ENCODE data around the gene GOLGA6L6. TPM values are rescaled to one million over a fixed set of nuclear protein-coding genes. Genes with fewer than 3 reads are reported as not detected.
A peak's percentile ranks its signal among the peaks of the same experiment; 100 is the strongest.
"Not testable (repeated sequence)": the region's sequence is repeated elsewhere in the genome, so short reads cannot be mapped to it uniquely, and the experiment has no call there.

Gene GOLGA6L6
- total RNA-seq (2014; rRNA removed; shearing (Covaris generic)): not detected in 2 replicates

- H3K27ac ChIP-seq; H3K27me3 ChIP-seq (replicated peaks); H3K4me3 ChIP-seq; DNase-seq (ENCODE audit: low read depth in 1 of 2, low spot score in 2 of 2); H3K4me1 ChIP-seq (replicated peaks); H3K36me3 ChIP-seq; H3K9me3 ChIP-seq (replicated peaks): not testable (repeated sequence)
Observed at GRCh38 chr15:20541700-20542099, at the start of gene GOLGA6L6. TSS of gene GOLGA6L6 (minus strand) at chr15:20541800. CDS start at chr15:20541709, 91 bp downstream.

GRCh38 chr15:20590069-20590468 is 48.5 kb upstream of the GOLGA6L6 start:
- H3K4me3 ChIP-seq; H3K27me3 ChIP-seq (replicated peaks); DNase-seq (ENCODE audit: low read depth in 1 of 2, low spot score in 2 of 2); H3K27ac ChIP-seq; H3K36me3 ChIP-seq; H3K4me1 ChIP-seq (replicated peaks); H3K9me3 ChIP-seq (replicated peaks): not testable (repeated sequence)

GRCh38 chr15:20586821-20587220 is 45.2 kb upstream of the GOLGA6L6 start:
- not testable (repeated sequence) for DNase-seq (ENCODE audit: low read depth in 1 of 2, low spot score in 2 of 2); H3K27ac ChIP-seq; H3K36me3 ChIP-seq; H3K9me3 ChIP-seq (replicated peaks); H3K4me3 ChIP-seq; H3K27me3 ChIP-seq (replicated peaks); H3K4me1 ChIP-seq (replicated peaks)

- not testable (repeated sequence) for DNase-seq (ENCODE audit: low read depth in 1 of 2, low spot score in 2 of 2); H3K9me3 ChIP-seq (replicated peaks); H3K36me3 ChIP-seq; H3K27ac ChIP-seq; H3K27me3 ChIP-seq (replicated peaks); H3K4me3 ChIP-seq; H3K4me1 ChIP-seq (replicated peaks)
Observed at GRCh38 chr15:20582726-20583115, 41.1 kb upstream of the GOLGA6L6 start.

- not testable (repeated sequence) for H3K27me3 ChIP-seq (replicated peaks); H3K4me1 ChIP-seq (replicated peaks); H3K27ac ChIP-seq; H3K9me3 ChIP-seq (replicated peaks); DNase-seq (ENCODE audit: low read depth in 1 of 2, low spot score in 2 of 2); H3K36me3 ChIP-seq; H3K4me3 ChIP-seq
Observed at GRCh38 chr15:20582109-20582725, 40.6 kb upstream of the GOLGA6L6 start.

GRCh38 chr15:20581261-20582108 is 39.9 kb upstream of the GOLGA6L6 start:
- H3K9me3 ChIP-seq (replicated peaks); H3K4me3 ChIP-seq; H3K4me1 ChIP-seq (replicated peaks); H3K36me3 ChIP-seq; H3K27ac ChIP-seq; H3K27me3 ChIP-seq (replicated peaks); DNase-seq (ENCODE audit: low read depth in 1 of 2, low spot score in 2 of 2): not testable (repeated sequence)

- not testable (repeated sequence) for H3K36me3 ChIP-seq; H3K4me3 ChIP-seq; H3K27me3 ChIP-seq (replicated peaks); DNase-seq (ENCODE audit: low read depth in 1 of 2, low spot score in 2 of 2); H3K27ac ChIP-seq; H3K4me1 ChIP-seq (replicated peaks); H3K9me3 ChIP-seq (replicated peaks)
Observed at GRCh38 chr15:20579662-20580061, 38.1 kb upstream of the GOLGA6L6 start.

- peak in 1 of 2 experiments; percentile 32 for DNase-seq (ENCODE audit: low read depth in 1 of 2, low spot score in 2 of 2)
- H3K27me3 ChIP-seq (replicated peaks); H3K27ac ChIP-seq: not testable (repeated sequence)
Observed at GRCh38 chr15:20551289-20551688, 9.7 kb upstream of the GOLGA6L6 start.

GRCh38 chr15:20505926-20506658 is 35.5 kb downstream of the GOLGA6L6 start:
- not testable (repeated sequence) for H3K4me3 ChIP-seq; H3K27me3 ChIP-seq (replicated peaks); H3K27ac ChIP-seq; H3K4me1 ChIP-seq (replicated peaks); H3K9me3 ChIP-seq (replicated peaks); DNase-seq (ENCODE audit: low read depth in 1 of 2, low spot score in 2 of 2); H3K36me3 ChIP-seq

More at GRCh38 chr15:20551289-20551688, 9.7 kb upstream of the GOLGA6L6 start:
- not testable (repeated sequence) for H3K4me1 ChIP-seq (replicated peaks); H3K9me3 ChIP-seq (replicated peaks); H3K36me3 ChIP-seq; H3K4me3 ChIP-seq

GRCh38 chr15:20502839-20503238 is 38.8 kb downstream of the GOLGA6L6 start:
- not testable (repeated sequence) for H3K4me3 ChIP-seq; H3K4me1 ChIP-seq (replicated peaks); H3K36me3 ChIP-seq; H3K27ac ChIP-seq; DNase-seq (ENCODE audit: low read depth in 1 of 2, low spot score in 2 of 2); H3K9me3 ChIP-seq (replicated peaks); H3K27me3 ChIP-seq (replicated peaks)

- H3K4me3 ChIP-seq; H3K27me3 ChIP-seq (replicated peaks); H3K36me3 ChIP-seq; DNase-seq (ENCODE audit: low read depth in 1 of 2, low spot score in 2 of 2); H3K27ac ChIP-seq; H3K4me1 ChIP-seq (replicated peaks); H3K9me3 ChIP-seq (replicated peaks): not testable (repeated sequence)
Observed at GRCh38 chr15:20501512-20502222, 39.9 kb downstream of the GOLGA6L6 start.

GRCh38 chr15:20497781-20498180 is 43.8 kb downstream of the GOLGA6L6 start:
- peak; percentile 28 to 71 for DNase-seq (ENCODE audit: low read depth in 1 of 2, low spot score in 2 of 2)
- H3K9me3 ChIP-seq (replicated peaks); H3K27ac ChIP-seq; H3K36me3 ChIP-seq; H3K4me1 ChIP-seq (replicated peaks); H3K27me3 ChIP-seq (replicated peaks); H3K4me3 ChIP-seq: not testable (repeated sequence)

- H3K36me3 ChIP-seq; H3K9me3 ChIP-seq (replicated peaks); H3K4me1 ChIP-seq (replicated peaks); H3K27me3 ChIP-seq (replicated peaks); H3K27ac ChIP-seq; DNase-seq (ENCODE audit: low read depth in 1 of 2, low spot score in 2 of 2); H3K4me3 ChIP-seq: not testable (repeated sequence)
Observed at GRCh38 chr15:20493035-20493434, 48.6 kb downstream of the GOLGA6L6 start.

GRCh38 chr15:20492598-20492997 is 49.0 kb downstream of the GOLGA6L6 start:
- not testable (repeated sequence) for H3K4me3 ChIP-seq; H3K27me3 ChIP-seq (replicated peaks); DNase-seq (ENCODE audit: low read depth in 1 of 2, low spot score in 2 of 2); H3K27ac ChIP-seq; H3K9me3 ChIP-seq (replicated peaks); H3K36me3 ChIP-seq; H3K4me1 ChIP-seq (replicated peaks)
